AG04449 (cell line): Measurements from ENCODE around the gene QPRT.
"Not testable (repeated sequence)": the region's sequence is repeated elsewhere in the genome, so short reads cannot be mapped to it uniquely, and the experiment has no call there.

ENCODE experiments used
- CTCF ChIA-PET: fragments of 350-600 bp; formaldehyde crosslinking; extraction: SDS; loops from one replicate; lab custom pipeline; 2021; ENCODE audit warnings: antibody characterized with exemption; lab: Yijun Ruan, JAX
- POLR2A ChIA-PET: fragments of 400-600, 350-600 bp; formaldehyde crosslinking; extraction: SDS; loops from one replicate; lab custom pipeline; 2020; ENCODE audit warnings: antibody characterized with exemption, inconsistent platforms; lab: Yijun Ruan, JAX
- DNase-seq: peaks from one replicate; pipeline ENCODE4 v3.0.0-alpha.2; 2010; ENCODE audit warnings: low read depth, low spot score
- H3K4me3 ChIP-seq: 2 replicates; pipeline ENCODE4 v1.5.1; 2011; ENCODE audit warnings: low read depth, mild to moderate bottlenecking, control low read depth, low read length
- CTCF ChIP-seq: IDR thresholded peaks from one replicate; pipeline ENCODE4 v1.5.1; 2011; ENCODE audit warnings: mild to moderate bottlenecking, moderate library complexity, low read length, control low read depth, inconsistent platforms; ENCODE audit not compliant: insufficient read depth; ENCODE audit errors: missing control alignments

QPRT gene

GRCh38 chr16:29729116-29729521, 50.1 kb downstream of the QPRT start:
- ChIA-PET POLR2A (no interaction called here), CTCF (interaction anchor here (0.6 to 5.0 kb wide), 24 partner anchors 8 to 419 kb away, joined by 3 to 35 read pairs (median 4); no protein-coding TSS in a partner anchor)
- peak; percentile 62 for TF ChIP-seq CTCF
- 0 out of 2 replicates have a peak overlapping the region, but pooled peaks have one; percentile 6 for H3K4me3 ChIP-seq
- no peak for DNase-seq

GRCh38 chr16:29730649-29731048, 51.7 kb downstream of the QPRT start:
- no peak for DNase-seq
- TF ChIP-seq CTCF = no peak
- no peak overlapping the region for H3K4me3 ChIP-seq
- CTCF ChIA-PET = interaction anchor here (1.2 to 5.0 kb wide), 3 partner anchors 8 to 42 kb away, joined by 3 to 35 read pairs (median 3); no protein-coding TSS in a partner anchor
- POLR2A ChIA-PET = no interaction called here

- H3K4me3 ChIP-seq, DNase-seq, POLR2A ChIA-PET: not testable (repeated sequence)
- CTCF ChIA-PET = interaction anchor here (1.3 to 5.0 kb wide), 4 partner anchors 9 to 117 kb away, joined by 3 to 35 read pairs (median 4); no protein-coding TSS in a partner anchor
These were observed 53.0 kb downstream of the QPRT start for GRCh38 chr16:29731768-29732601.

- POLR2A ChIA-PET = no interaction called here
- CTCF ChIA-PET = interaction anchor here (2.8 kb wide), 1 partner anchor 19 kb away, joined by 8 read pairs; no protein-coding TSS in a partner anchor
These were observed 55.8 kb downstream of the QPRT start for GRCh38 chr16:29734786-29735185.

GRCh38 chr16:29736112-29736511, 57.1 kb downstream of the QPRT start:
- TF ChIP-seq CTCF = no peak
- POLR2A ChIA-PET = no interaction called here
- no peak for DNase-seq
- CTCF ChIA-PET = interaction anchor here (2.8 kb wide), 1 partner anchor 18 kb away, joined by 8 read pairs; no protein-coding TSS in a partner anchor
- H3K4me3 ChIP-seq = no peak overlapping the region

More at GRCh38 chr16:29734786-29735185, 55.8 kb downstream of the QPRT start:
- no peak for TF ChIP-seq CTCF
- H3K4me3 ChIP-seq = no peak overlapping the region
- DNase-seq = no peak

GRCh38 chr16:29736764-29737163, 57.8 kb downstream of the QPRT start:
- ChIA-PET CTCF (interaction anchor here (2.8 kb wide), 1 partner anchor 17 kb away, joined by 8 read pairs; no protein-coding TSS in a partner anchor), POLR2A (no interaction called here)
- no peak for TF ChIP-seq CTCF
- no peak for DNase-seq
- H3K4me3 ChIP-seq = no peak overlapping the region
